Measurements from ENCODE around the gene ANXA11.
A peak's percentile ranks its signal among the peaks of the same experiment; 100 is the strongest.

ANXA11 gene

DNA sequence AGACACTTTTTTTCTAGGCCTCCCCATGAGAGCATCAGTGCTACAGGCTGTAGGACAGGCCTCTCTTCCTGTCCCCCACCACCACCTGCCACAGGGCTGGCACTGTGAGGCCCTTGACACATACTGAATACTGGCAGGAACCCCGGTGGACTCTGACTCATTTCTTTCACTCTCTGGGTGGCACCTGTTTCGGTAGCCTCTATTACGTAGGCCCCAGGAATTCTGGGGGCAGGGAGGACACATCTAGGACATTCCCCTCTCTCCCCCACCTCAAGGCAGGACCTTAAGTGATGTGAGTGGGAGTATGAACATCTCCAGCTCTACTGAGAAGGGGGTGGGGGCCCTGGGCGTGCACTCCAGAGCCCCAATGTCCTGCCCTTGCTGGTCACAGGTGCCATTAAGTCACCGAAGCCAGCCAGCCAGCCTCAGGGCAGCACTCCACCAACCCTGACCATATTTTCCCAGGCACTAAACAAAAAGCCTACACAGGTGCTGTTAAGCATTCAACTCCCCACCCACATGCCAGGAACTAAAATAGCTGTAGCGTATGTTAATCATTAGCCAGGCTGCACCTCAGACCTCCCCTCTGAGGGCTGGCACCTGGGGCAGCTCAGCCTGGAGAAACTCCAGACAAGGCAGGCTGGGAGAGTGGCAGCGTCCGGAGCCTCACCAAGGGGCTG lies 8.9 kb downstream of the ANXA11 start:
- Histone ChIP-seq H3K9ac (ENCODE audit: low read length) (peak overlapping the region; percentile 76), H3K4me3 (ENCODE audit: low read length) (peak overlapping the region; percentile 6), H3K9me3 (ENCODE audit: control insufficient read depth, low read length) (no peaks in the 10 kb centered on the region), H3K27me3 (ENCODE audit: control insufficient read depth, insufficient read depth, low read length) (no peaks in the 10 kb centered on the region), H3K36me3 (ENCODE audit: control insufficient read depth, insufficient read depth, low read length) (no peaks in the 10 kb centered on the region), H3K4me1 (ENCODE audit: control insufficient read depth, insufficient read depth, low read length) (peaks cover 82% of the 10 kb centered on the region)

DNA sequence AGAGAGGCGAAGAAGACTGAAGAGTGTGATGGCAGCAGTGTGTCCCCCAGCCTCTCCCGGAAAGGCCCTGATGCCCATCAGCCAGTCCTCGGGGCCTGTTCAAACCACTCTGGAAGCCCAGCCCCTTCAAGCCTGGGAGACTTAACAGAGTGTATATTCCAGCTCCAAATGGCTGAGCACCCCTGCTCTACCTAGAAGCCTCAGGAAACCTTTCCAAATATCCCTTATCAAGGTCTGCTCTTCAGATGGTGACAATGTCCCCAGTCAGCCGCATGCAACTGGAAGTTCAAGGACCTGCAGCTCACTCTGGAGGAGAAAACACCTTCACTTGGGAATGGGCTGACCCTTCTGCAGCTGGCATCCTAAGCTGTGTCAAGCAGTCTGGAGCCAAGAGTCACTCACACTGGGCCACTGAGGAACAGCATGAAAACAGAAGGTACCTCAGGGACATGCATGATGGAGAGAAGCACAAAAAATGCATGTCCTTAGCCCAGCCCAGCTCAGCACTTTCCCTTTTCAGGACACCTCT lies 10.2 kb downstream of the ANXA11 start:
- peaks cover 76% of the 10 kb centered on the region for H3K4me1 ChIP-seq (ENCODE audit: control insufficient read depth, insufficient read depth, low read length)
- H3K9ac ChIP-seq (ENCODE audit: low read length): peak overlapping the region; percentile 27

GRCh38 chr10:80194373-80195045 lies 10.8 kb downstream of the ANXA11 start:
- Histone ChIP-seq H3K4me1 (ENCODE audit: control insufficient read depth, insufficient read depth, low read length) (peaks cover 70% of the 10 kb centered on the region), H3K36me3 (ENCODE audit: control insufficient read depth, insufficient read depth, low read length) (no peaks in the 10 kb centered on the region), H3K9ac (ENCODE audit: low read length) (peak overlapping the region; percentile 27), H3K27me3 (ENCODE audit: control insufficient read depth, insufficient read depth, low read length) (no peaks in the 10 kb centered on the region), H3K9me3 (ENCODE audit: control insufficient read depth, low read length) (no peaks in the 10 kb centered on the region), H3K4me3 (ENCODE audit: low read length) (no peak overlapping the region)

More for the DNA sequence above, 10.2 kb downstream of the ANXA11 start:
- Histone ChIP-seq H3K27me3 (ENCODE audit: control insufficient read depth, insufficient read depth, low read length) (no peaks in the 10 kb centered on the region), H3K36me3 (ENCODE audit: control insufficient read depth, insufficient read depth, low read length) (no peaks in the 10 kb centered on the region), H3K4me3 (ENCODE audit: low read length) (no peak overlapping the region), H3K9me3 (ENCODE audit: control insufficient read depth, low read length) (no peaks in the 10 kb centered on the region)

GRCh38 chr10:80192553-80192952 lies 12.8 kb downstream of the ANXA11 start:
- Histone ChIP-seq H3K4me1 (ENCODE audit: control insufficient read depth, insufficient read depth, low read length) (peaks cover 73% of the 10 kb centered on the region), H3K27me3 (ENCODE audit: control insufficient read depth, insufficient read depth, low read length) (no peaks in the 10 kb centered on the region), H3K4me3 (ENCODE audit: low read length) (no peak overlapping the region), H3K9ac (ENCODE audit: low read length) (no peak overlapping the region), H3K9me3 (ENCODE audit: control insufficient read depth, low read length) (no peaks in the 10 kb centered on the region), H3K36me3 (ENCODE audit: control insufficient read depth, insufficient read depth, low read length) (no peaks in the 10 kb centered on the region)

DNA sequence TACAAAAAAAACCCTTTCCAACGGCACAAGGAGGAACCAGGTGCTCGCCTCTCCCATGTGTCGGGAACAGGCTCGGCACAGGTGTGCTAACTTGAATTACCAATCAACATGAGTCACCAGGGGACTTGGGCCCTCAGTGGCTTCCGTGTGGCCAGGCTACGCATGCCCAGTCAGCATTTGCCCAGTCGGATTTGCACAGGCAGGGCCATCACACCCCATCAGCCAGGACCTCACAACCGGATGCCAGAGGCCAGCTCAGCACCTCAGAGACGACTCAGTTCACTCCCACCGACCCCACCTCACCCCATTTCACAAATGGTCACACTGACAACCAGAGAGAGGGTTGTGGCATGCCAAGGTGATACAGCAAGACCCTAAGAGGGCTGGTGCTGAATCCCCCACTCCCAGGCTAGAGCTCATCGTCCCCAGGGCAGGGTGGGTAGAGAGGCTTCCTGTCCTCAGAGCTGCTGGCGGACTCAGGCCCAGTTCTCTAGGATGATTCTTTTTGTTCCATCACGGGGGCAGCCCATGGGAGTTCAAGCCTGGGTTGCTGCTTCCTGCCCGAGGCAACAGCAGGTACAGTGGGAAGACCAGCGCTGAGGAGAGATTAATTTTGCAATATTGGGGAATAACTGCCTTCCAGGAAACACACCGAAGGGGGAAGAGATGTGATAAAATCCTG lies 13.6 kb downstream of the ANXA11 start:
- Histone ChIP-seq H3K4me3 (ENCODE audit: low read length) (no peak overlapping the region), H3K9ac (ENCODE audit: low read length) (no peak overlapping the region), H3K4me1 (ENCODE audit: control insufficient read depth, insufficient read depth, low read length) (peaks cover 73% of the 10 kb centered on the region), H3K36me3 (ENCODE audit: control insufficient read depth, insufficient read depth, low read length) (no peaks in the 10 kb centered on the region), H3K9me3 (ENCODE audit: control insufficient read depth, low read length) (no peaks in the 10 kb centered on the region), H3K27me3 (ENCODE audit: control insufficient read depth, insufficient read depth, low read length) (no peaks in the 10 kb centered on the region)

- Histone ChIP-seq H3K27me3 (ENCODE audit: control insufficient read depth, insufficient read depth, low read length) (no peaks in the 10 kb centered on the region), H3K9me3 (ENCODE audit: control insufficient read depth, low read length) (no peaks in the 10 kb centered on the region), H3K4me1 (ENCODE audit: control insufficient read depth, insufficient read depth, low read length) (peaks cover 50% of the 10 kb centered on the region), H3K36me3 (ENCODE audit: control insufficient read depth, insufficient read depth, low read length) (no peaks in the 10 kb centered on the region), H3K4me3 (ENCODE audit: low read length) (no peak overlapping the region), H3K9ac (ENCODE audit: low read length) (no peak overlapping the region)
Measured at GRCh38 chr10:80188713-80189112, 16.6 kb downstream of the ANXA11 start.

GRCh38 chr10:80187465-80188409 lies 17.6 kb downstream of the ANXA11 start:
- H3K27me3 ChIP-seq (ENCODE audit: control insufficient read depth, insufficient read depth, low read length): no peaks in the 10 kb centered on the region
- H3K4me1 ChIP-seq (ENCODE audit: control insufficient read depth, insufficient read depth, low read length): peaks cover 55% of the 10 kb centered on the region
- no peaks in the 10 kb centered on the region for H3K36me3 ChIP-seq (ENCODE audit: control insufficient read depth, insufficient read depth, low read length)
- H3K9ac ChIP-seq (ENCODE audit: low read length): no peak overlapping the region
- H3K9me3 ChIP-seq (ENCODE audit: control insufficient read depth, low read length): no peaks in the 10 kb centered on the region
- H3K4me3 ChIP-seq (ENCODE audit: low read length): no peak overlapping the region

GRCh38 chr10:80187060-80187459 lies 18.3 kb downstream of the ANXA11 start:
- Histone ChIP-seq H3K9me3 (ENCODE audit: control insufficient read depth, low read length) (no peaks in the 10 kb centered on the region), H3K4me1 (ENCODE audit: control insufficient read depth, insufficient read depth, low read length) (peaks cover 52% of the 10 kb centered on the region)

GRCh38 chr10:80186364-80187012 lies 18.8 kb downstream of the ANXA11 start:
- Histone ChIP-seq H3K9me3 (ENCODE audit: control insufficient read depth, low read length) (no peaks in the 10 kb centered on the region), H3K9ac (ENCODE audit: low read length) (no peak overlapping the region), H3K4me1 (ENCODE audit: control insufficient read depth, insufficient read depth, low read length) (peaks cover 47% of the 10 kb centered on the region), H3K27me3 (ENCODE audit: control insufficient read depth, insufficient read depth, low read length) (no peaks in the 10 kb centered on the region), H3K4me3 (ENCODE audit: low read length) (no peak overlapping the region), H3K36me3 (ENCODE audit: control insufficient read depth, insufficient read depth, low read length) (no peaks in the 10 kb centered on the region)

More at GRCh38 chr10:80187060-80187459, 18.3 kb downstream of the ANXA11 start:
- no peak overlapping the region for H3K4me3 ChIP-seq (ENCODE audit: low read length)
- H3K36me3 ChIP-seq (ENCODE audit: control insufficient read depth, insufficient read depth, low read length): no peaks in the 10 kb centered on the region
- H3K27me3 ChIP-seq (ENCODE audit: control insufficient read depth, insufficient read depth, low read length): no peaks in the 10 kb centered on the region
- no peak overlapping the region for H3K9ac ChIP-seq (ENCODE audit: low read length)

DNA sequence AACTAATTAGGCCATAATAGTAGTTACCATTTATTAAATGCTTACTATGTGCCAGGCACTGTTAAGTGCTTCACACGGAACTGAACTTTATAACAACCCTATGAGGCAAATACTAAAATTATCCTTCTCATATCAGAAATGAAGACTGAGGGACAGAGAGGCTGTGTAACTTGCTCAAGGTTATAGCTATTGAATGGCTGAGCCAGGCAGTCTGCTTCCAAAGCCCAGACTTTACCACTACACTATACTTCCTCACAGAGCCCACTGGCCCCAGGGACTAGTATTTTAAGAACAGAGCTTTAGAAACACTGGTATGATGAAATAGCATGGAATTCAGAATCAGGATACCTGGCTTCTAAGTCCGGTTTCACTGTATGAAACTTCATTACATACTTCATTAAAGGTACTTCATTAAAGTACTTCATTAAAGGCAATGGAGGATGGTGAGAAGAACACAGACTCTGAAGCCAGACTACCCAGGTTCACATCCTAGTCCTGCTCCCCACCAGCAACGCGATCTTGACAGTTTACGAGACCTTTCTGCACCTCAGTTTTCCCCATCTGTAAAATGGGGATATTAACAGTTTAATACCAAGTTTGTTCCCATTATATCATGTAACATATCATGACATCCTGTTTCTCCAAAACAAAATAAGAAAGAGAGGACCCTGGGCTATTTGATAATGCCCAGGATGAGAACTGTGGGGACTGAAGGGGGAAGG lies 19.6 kb downstream of the ANXA11 start:
- H3K4me1 ChIP-seq (ENCODE audit: control insufficient read depth, insufficient read depth, low read length): peaks cover 39% of the 10 kb centered on the region
- no peaks in the 10 kb centered on the region for H3K27me3 ChIP-seq (ENCODE audit: control insufficient read depth, insufficient read depth, low read length)
- no peak overlapping the region for H3K9ac ChIP-seq (ENCODE audit: low read length)
- no peaks in the 10 kb centered on the region for H3K36me3 ChIP-seq (ENCODE audit: control insufficient read depth, insufficient read depth, low read length)
- H3K9me3 ChIP-seq (ENCODE audit: control insufficient read depth, low read length): no peaks in the 10 kb centered on the region
- no peak overlapping the region for H3K4me3 ChIP-seq (ENCODE audit: low read length)

Measured in mucosa of stomach (tissue), 1 donor.